Lung (tissue), 12 donors: ENCODE data around the gene FILIP1L. TPM values are rescaled to one million over a fixed set of nuclear protein-coding genes. Genes with fewer than 3 reads are reported as not detected.

Experiments used
- ATAC-seq: fragments of 200-7000 bp; cut with Tn5 transposase; one replicate; pipeline ENCODE4 v1.9.1; 2020; ENCODE audit warnings: moderate number of reproducible peaks; ENCODE audit not compliant: insufficient read depth, low FRiP score
- DNase-seq, 3 donors: peaks; one replicate each; pipeline ENCODE4 v3.0.0-alpha.2; 2013 to 2017
- H3K27ac ChIP-seq, 2 donors: one replicate each; pipeline ENCODE4 v1.5.1; 2013; ENCODE audit warnings: mild to moderate bottlenecking in 2 of 2, moderate library complexity in 2 of 2, control low read depth in 1 of 2, inconsistent platforms in 1 of 2, low read depth in 1 of 2, low read length in 1 of 2
- H3K27me3 ChIP-seq, 3 donors: one replicate each; pipeline ENCODE4 v1.5.1; 2013; ENCODE audit warnings: low read length in 2 of 3; ENCODE audit not compliant: control insufficient read depth in 3 of 3, insufficient read depth in 3 of 3
- H3K36me3 ChIP-seq, 4 donors: one replicate each; pipeline ENCODE4 v1.5.1; 2013; ENCODE audit warnings: low read length in 4 of 4, mild to moderate bottlenecking in 1 of 4, moderate library complexity in 1 of 4; ENCODE audit not compliant: control insufficient read depth in 4 of 4, insufficient read depth in 4 of 4
- H3K4me1 ChIP-seq, 5 donors: one replicate each; pipeline ENCODE4 v1.5.1; 2013; ENCODE audit warnings: low read length in 5 of 5, mild to moderate bottlenecking in 2 of 5, moderate library complexity in 1 of 5; ENCODE audit not compliant: control insufficient read depth in 5 of 5, insufficient read depth in 5 of 5
- H3K4me3 ChIP-seq: one replicate; pipeline ENCODE4 v1.5.1; 2013; ENCODE audit warnings: mild to moderate bottlenecking, control low read depth, moderate library complexity
- H3K9ac ChIP-seq, 2 donors: one replicate each; pipeline ENCODE4 v1.5.1; 2013; ENCODE audit warnings: low read length in 2 of 2, control low read depth in 1 of 2; ENCODE audit not compliant: insufficient read depth in 1 of 2
- H3K9me3 ChIP-seq, 4 donors: one replicate each; pipeline ENCODE4 v1.5.1; 2013; ENCODE audit warnings: low read length in 3 of 4, mild to moderate bottlenecking in 1 of 4, moderate library complexity in 1 of 4; ENCODE audit not compliant: control insufficient read depth in 4 of 4, insufficient read depth in 3 of 4
- CTCF ChIP-seq: IDR thresholded peaks from 2 replicates; pipeline ENCODE4 v1.5.1; 2012; ENCODE audit warnings: mild to moderate bottlenecking; ENCODE audit errors: control extremely low read depth, extremely low read depth
- WGBS, 2 donors: extraction: QIAGEN DNeasy Blood & Tissue Kit; methylation state at CpG; one replicate each; pipeline ENCODE4 v1.1.7; 2013; 5-methylcytosine and 5-hydroxymethylcytosine counted together
- polyA plus RNA-seq, 2 donors: library from polyadenylated mRNA; stranded (reverse); fragments of 200-250 nt; gene quantifications; one replicate each; pipeline ENCODE4 v1.2.1, GENCODE V29; 2013
- total RNA-seq, 2 donors: library from RNA; depleted of rRNA in 1 of 2; stranded (reverse); fragments of >200 nt in 1 of 2; gene quantifications; one replicate each; pipeline ENCODE4 v1.2.1, GENCODE V29; 2014 to 2021
- donor health status: control.
- donor health status: control.
- donor health status: Bipolar disorder and iron deficiency.
- donor health status: healthy.
- donor health status: DM: yes; HTN: yes; CAD: no.

Gene FILIP1L
- total and polyA plus RNA-seq, 4 donors = 8.3 to 27.8 (median 22.5) TPM

GRCh38 chr3:99809565-99809964, 304.7 kb downstream of the FILIP1L start:
- no peak for TF ChIP-seq CTCF
- H3K36me3 ChIP-seq = no peaks in the 10 kb centered on the region
- H3K9me3 ChIP-seq = peaks cover 0 to 6% (median 2%) of the 10 kb centered on the region in 4 donors
- no peaks in the 10 kb centered on the region for H3K27me3 ChIP-seq
- no peaks in the 10 kb centered on the region for H3K4me1 ChIP-seq
- H3K27ac ChIP-seq = no peak overlapping the region
- WGBS, 2 donors = 80 to 95% methylated on average over 2 of the region's 2 CpGs
- H3K9ac ChIP-seq = no peak overlapping the region
- DNase-seq (no peak), ATAC-seq (no peak)
- no peak overlapping the region for H3K4me3 ChIP-seq

DNA sequence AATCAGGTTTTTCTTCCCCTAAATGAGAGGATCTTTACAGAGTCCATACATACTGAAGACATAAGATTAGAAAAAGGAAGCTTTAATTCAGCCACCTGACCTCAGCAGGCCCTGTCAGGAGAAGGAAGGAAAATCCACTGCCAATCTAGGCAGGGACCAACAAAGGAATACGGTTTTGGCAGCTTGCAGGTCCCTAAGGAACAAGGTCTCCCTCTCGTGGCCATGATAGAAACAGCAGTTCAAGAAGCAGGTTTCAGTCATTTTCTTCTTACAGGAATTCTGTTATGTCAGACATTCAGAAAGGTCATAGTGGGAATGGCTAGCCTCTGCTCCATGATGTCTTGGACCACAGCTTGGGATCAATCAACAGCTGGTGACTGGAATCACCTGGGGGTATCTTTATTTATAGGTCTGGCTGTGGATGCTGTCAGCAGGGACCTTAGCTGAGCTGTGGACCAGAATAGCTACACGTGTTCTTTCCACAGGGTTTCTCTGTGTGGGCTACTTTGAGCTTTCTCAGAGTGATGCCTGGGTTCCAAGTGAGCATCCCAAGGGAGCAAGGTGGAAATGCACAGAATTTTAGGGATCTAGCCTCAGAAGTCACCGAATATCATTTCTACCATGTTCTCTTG, 306.0 kb downstream of the FILIP1L start:
- ATAC-seq (no peak), DNase-seq (peak; percentile 53 to 69 (median 54))
- 52 to 54% methylated on average over 4 of the region's 4 CpGs for WGBS, 2 donors

GRCh38 chr3:99805160-99805559, 309.1 kb downstream of the FILIP1L start:
- H3K9ac ChIP-seq = no peak overlapping the region
- no peaks in the 10 kb centered on the region for H3K27me3 ChIP-seq
- WGBS, 2 donors = 91 to 96% methylated on average over 2 of the region's 2 CpGs
- no peaks in the 10 kb centered on the region for H3K36me3 ChIP-seq
- no peaks in the 10 kb centered on the region for H3K4me1 ChIP-seq
- H3K4me3 ChIP-seq = no peak overlapping the region
- H3K9me3 ChIP-seq = peaks cover 0 to 6% (median 3%) of the 10 kb centered on the region in 4 donors
- DNase-seq (no peak), ATAC-seq (no peak)
- H3K27ac ChIP-seq = no peak overlapping the region
- TF ChIP-seq CTCF = no peak

More for the DNA sequence above, 306.0 kb downstream of the FILIP1L start:
- Histone ChIP-seq H3K9me3 (peaks cover 0 to 6% (median 3%) of the 10 kb centered on the region in 4 donors), H3K36me3 (no peaks in the 10 kb centered on the region), H3K4me1 (no peaks in the 10 kb centered on the region), H3K9ac (no peak overlapping the region), H3K27me3 (no peaks in the 10 kb centered on the region), H3K4me3 (no peak overlapping the region), H3K27ac (no peak overlapping the region)
- TF ChIP-seq CTCF = peak; percentile 44

DNA sequence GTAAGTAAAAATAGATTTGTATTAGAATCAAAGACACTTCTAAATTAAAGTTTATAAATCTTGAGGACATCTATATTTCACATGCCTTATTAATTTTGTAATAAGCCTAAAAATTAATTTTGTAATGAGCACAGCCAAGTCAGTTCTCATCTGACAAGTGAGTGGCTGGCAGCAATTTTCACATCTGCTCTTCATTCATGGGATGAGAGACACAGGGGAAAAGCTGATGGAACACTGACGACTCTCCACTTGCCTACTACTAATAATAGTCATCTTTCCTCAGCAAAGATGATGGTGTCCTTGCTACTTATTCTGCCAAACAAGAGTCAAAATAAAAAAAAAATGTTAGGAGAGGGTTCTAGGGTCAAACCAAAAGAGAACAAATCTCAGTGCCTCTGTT, 311.0 kb downstream of the FILIP1L start:
- Histone ChIP-seq H3K36me3 (no peaks in the 10 kb centered on the region), H3K4me1 (no peaks in the 10 kb centered on the region), H3K9ac (no peak overlapping the region), H3K4me3 (no peak overlapping the region), H3K9me3 (peaks cover 0 to 6% (median 3%) of the 10 kb centered on the region in 4 donors), H3K27me3 (no peaks in the 10 kb centered on the region), H3K27ac (no peak overlapping the region)
- DNase-seq (no peak), ATAC-seq (no peak)
- TF ChIP-seq CTCF = no peak
- WGBS, 2 donors = 93 to 96% methylated on average over 1 of the region's 1 CpG
